ENCODE results near the gene POLA1. TPM values are rescaled to one million over a fixed set of nuclear protein-coding genes. Genes with fewer than 3 reads are reported as not detected.

The POLA1 gene
- total RNA-seq, 2 donors from 2014 or later = 24.4 to 53.6 TPM

DNA sequence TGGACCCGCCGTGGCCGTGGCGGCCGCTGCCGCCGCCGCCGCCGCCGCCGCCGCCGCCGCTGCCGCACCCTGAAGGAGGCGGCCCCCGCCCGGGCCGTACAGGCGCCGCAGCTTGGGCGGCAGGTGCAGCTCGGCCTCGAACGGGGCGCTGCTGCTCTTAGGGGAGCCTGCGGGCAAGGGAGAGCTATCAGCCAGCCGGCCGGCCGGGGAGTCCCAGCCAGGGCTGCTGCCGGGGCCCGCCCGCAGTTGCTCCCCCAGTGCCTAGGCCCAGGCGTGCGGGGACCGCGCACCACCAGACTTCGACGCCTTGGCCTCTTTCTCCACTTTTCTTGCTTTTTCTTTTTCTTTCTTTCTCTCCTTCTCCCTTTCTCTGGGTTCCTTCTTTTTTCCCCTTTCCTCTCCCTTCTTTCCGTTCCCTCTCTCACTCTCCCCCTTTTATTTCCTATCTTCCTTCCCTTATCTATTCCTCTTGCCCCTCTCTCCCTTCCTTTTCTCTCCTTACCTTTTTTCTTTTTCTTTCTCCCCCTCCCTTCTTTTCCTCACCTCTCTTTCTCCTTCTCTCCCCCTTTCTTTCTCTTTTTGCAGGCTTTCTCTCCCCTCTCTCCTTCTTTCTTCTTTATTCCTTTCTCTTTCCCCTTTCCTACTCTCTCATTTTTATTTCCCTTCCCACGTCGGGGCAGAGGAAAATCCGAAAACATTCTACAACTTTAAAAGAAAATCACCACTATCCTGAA, 320.1 kb downstream of the POLA1 start:
- no peaks in the 10 kb centered on the region for H3K4me1 ChIP-seq (ENCODE audit: control insufficient read depth, insufficient read depth, low read length)
- TF ChIP-seq, protein P1, sequence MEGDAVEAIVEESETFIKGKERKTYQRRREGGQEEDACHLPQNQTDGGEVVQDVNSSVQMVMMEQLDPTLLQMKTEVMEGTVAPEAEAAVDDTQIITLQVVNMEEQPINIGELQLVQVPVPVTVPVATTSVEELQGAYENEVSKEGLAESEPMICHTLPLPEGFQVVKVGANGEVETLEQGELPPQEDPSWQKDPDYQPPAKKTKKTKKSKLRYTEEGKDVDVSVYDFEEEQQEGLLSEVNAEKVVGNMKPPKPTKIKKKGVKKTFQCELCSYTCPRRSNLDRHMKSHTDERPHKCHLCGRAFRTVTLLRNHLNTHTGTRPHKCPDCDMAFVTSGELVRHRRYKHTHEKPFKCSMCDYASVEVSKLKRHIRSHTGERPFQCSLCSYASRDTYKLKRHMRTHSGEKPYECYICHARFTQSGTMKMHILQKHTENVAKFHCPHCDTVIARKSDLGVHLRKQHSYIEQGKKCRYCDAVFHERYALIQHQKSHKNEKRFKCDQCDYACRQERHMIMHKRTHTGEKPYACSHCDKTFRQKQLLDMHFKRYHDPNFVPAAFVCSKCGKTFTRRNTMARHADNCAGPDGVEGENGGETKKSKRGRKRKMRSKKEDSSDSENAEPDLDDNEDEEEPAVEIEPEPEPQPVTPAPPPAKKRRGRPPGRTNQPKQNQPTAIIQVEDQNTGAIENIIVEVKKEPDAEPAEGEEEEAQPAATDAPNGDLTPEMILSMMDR (conservative IDR thresholded peaks at IDR 0.05) = no peak
- H3K9me3 Mint-ChIP-seq = no peaks in the 10 kb centered on the region
- H3K4me3 ChIP-seq (ENCODE audit: low read length) = no peak overlapping the region
- H3K9me3 ChIP-seq (ENCODE audit: control insufficient read depth, low read length) = no peaks in the 10 kb centered on the region
- no peak overlapping the region for H3K4me3 Mint-ChIP-seq
- peaks cover 98% of the 10 kb centered on the region for H3K27me3 ChIP-seq (ENCODE audit: control insufficient read depth, insufficient read depth, low read length, poor library complexity, severe bottlenecking)
- H3K36me3 Mint-ChIP-seq (ENCODE audit: low read depth) = no peaks in the 10 kb centered on the region
- peaks cover 20% of the 10 kb centered on the region for H3K4me1 Mint-ChIP-seq
- no peak overlapping the region for H3K27ac ChIP-seq (ENCODE audit: low read depth, low read length)
- H3K27me3 Mint-ChIP-seq (ENCODE audit: insufficient read depth) = peaks cover 96% of the 10 kb centered on the region
- no peak overlapping the region for H3K9ac ChIP-seq (ENCODE audit: extremely low read depth, low read length, poor library complexity, severe bottlenecking)
- H3K27ac Mint-ChIP-seq = no peak overlapping the region
- 0 to 3% methylated on average over 9 to 25 of the region's 44 CpGs for WGBS, 2 experiments (ENCODE audit: insufficient coverage in 1 of 2, insufficient read length in 1 of 2)
- DNase-seq = peak; percentile 68
- H3K36me3 ChIP-seq (ENCODE audit: control insufficient read depth, insufficient read depth, low read length) = no peaks in the 10 kb centered on the region

DNA sequence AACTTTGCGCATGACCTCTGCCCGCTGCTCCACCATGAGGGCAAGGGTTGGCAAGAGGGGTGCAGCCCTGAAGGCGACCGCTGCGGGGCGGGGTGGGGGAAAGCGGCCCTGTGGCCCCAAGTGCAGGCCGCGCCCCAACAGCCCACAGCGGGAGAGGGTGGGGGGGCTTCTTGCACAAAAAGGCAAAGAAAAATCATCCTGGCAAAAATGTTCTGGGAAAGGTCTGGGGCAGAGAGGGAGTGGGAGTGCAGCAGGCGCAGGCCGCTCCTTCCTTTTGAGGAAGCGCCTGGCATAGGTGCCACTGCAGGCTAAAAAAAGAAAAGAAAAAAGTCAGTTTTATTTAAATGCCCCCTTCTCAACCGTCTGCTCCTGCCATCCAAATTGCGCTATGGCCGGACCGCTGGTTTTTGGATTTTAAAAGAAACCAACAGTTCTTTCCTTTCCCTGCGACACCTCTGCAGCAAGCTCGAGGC, 320.7 kb downstream of the POLA1 start:
- Mint-ChIP-seq H3K27ac (no peak overlapping the region), H3K27me3 (ENCODE audit: insufficient read depth) (peaks cover 96% of the 10 kb centered on the region), H3K36me3 (ENCODE audit: low read depth) (no peaks in the 10 kb centered on the region), H3K4me1 (peaks cover 22% of the 10 kb centered on the region), H3K9me3 (no peaks in the 10 kb centered on the region), H3K4me3 (no peak overlapping the region)
- peaks cover 98% of the 10 kb centered on the region for H3K27me3 ChIP-seq (ENCODE audit: control insufficient read depth, insufficient read depth, low read length, poor library complexity, severe bottlenecking)
- WGBS, 2 experiments (ENCODE audit: insufficient coverage in 1 of 2, insufficient read length in 1 of 2) = 8 to 37% methylated on average over 3 to 13 of the region's 19 CpGs
- TF ChIP-seq, protein P1 (conservative IDR thresholded peaks at IDR 0.05) = peak; percentile 19
- no peak overlapping the region for H3K9ac ChIP-seq (ENCODE audit: extremely low read depth, low read length, poor library complexity, severe bottlenecking)
- no peaks in the 10 kb centered on the region for H3K4me1 ChIP-seq (ENCODE audit: control insufficient read depth, insufficient read depth, low read length)
- H3K9me3 ChIP-seq (ENCODE audit: control insufficient read depth, low read length) = no peaks in the 10 kb centered on the region
- no peak overlapping the region for H3K27ac ChIP-seq (ENCODE audit: low read depth, low read length)
- H3K4me3 ChIP-seq (ENCODE audit: low read length) = no peak overlapping the region
- no peaks in the 10 kb centered on the region for H3K36me3 ChIP-seq (ENCODE audit: control insufficient read depth, insufficient read depth, low read length)
- peak; percentile 49 for DNase-seq

DNA sequence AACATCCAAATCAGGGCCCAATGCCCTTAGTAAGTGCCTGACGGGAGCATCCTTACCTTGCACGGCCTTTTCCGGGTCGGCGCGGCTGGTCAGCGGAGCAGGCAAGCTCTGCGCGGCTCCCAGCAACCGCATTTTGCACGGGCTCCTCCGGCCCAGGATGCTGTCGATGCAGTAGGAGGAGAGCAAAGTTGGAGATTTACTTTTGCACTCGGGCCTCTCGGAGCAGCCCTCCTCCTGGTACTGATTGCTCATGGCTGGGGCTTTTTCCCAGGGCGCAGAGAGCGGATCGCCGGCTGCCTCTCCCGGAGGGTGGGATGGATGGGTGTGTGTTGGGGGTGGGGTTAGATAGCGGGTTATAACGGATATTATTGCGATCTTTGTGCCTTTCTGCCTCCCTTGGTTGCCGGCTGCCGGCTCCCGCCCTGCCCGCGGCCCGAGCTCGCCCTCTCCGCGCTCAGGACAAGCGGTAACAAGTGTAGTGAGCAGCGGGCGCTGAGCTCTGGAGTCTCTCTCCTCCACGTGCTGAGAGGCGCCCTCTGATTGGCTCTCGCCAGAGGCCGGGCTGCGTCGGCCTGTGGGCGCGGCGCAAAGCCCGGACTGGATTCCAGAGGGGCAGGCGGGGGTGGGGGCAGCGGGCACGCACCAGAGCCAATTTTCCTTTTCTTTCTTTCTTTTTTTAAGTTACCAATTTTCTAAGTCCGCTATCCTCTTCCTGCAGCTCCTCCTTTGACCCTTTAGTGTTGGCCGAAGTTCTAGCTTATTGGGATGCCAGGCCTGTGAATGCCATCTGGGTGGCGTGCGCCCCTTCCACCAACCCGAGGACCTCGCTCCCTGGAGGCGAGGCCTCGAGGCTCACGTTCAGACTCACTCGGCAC, 322.0 kb downstream of the POLA1 start, which contains the start of gene ARX:
ARX (minus strand) TSS at position 480 of the 875 bp plus-strand sequence; CDS start at position 252, 228 bp downstream.
- no peaks in the 10 kb centered on the region for H3K36me3 Mint-ChIP-seq (ENCODE audit: low read depth)
- no peaks in the 10 kb centered on the region for H3K9me3 Mint-ChIP-seq
- TF ChIP-seq, protein P1 (conservative IDR thresholded peaks at IDR 0.05) = no peak
- Histone ChIP-seq H3K4me1 (ENCODE audit: control insufficient read depth, insufficient read depth, low read length) (no peaks in the 10 kb centered on the region), H3K9ac (ENCODE audit: extremely low read depth, low read length, poor library complexity, severe bottlenecking) (no peak within 1 kb of the TSS), H3K4me3 (ENCODE audit: low read length) (no peak within 1 kb of the TSS), H3K9me3 (ENCODE audit: control insufficient read depth, low read length) (no peaks in the 10 kb centered on the region), H3K27ac (ENCODE audit: low read depth, low read length) (no peak within 1 kb of the TSS), H3K27me3 (ENCODE audit: control insufficient read depth, insufficient read depth, low read length, poor library complexity, severe bottlenecking) (peaks cover 98% of the 10 kb centered on the region), H3K36me3 (ENCODE audit: control insufficient read depth, insufficient read depth, low read length) (no peaks in the 10 kb centered on the region)
- peaks cover 95% of the 10 kb centered on the region for H3K27me3 Mint-ChIP-seq (ENCODE audit: insufficient read depth)
- H3K27ac Mint-ChIP-seq = no peak within 1 kb of the TSS
- peak; percentile 96 for DNase-seq
- 2 to 9% methylated on average over 6 to 55 of the region's 58 CpGs for WGBS, 2 experiments (ENCODE audit: insufficient coverage in 1 of 2, insufficient read length in 1 of 2)
- H3K4me1 Mint-ChIP-seq = peaks cover 31% of the 10 kb centered on the region
- H3K4me3 Mint-ChIP-seq = peak within 1 kb of the TSS; percentile 25
